MM.1S (cell line): ENCODE results near the gene ECEL1.
"Not testable (repeated sequence)": the region's sequence is repeated elsewhere in the genome, so short reads cannot be mapped to it uniquely, and the experiment has no call there.

Experiments used
- EZH2 ChIP-seq: fragments of 300-600 bp; sonication (generic); optimal IDR thresholded peaks from 2 replicates; pipeline ENCODE3; 2017; ENCODE audit warnings: low read depth, mild to moderate bottlenecking, antibody characterized with exemption, low read length, mixed read lengths
- EZH2phosphoT487 ChIP-seq: fragments of 300-600 bp; sonication (generic); IDR thresholded peaks from 2 replicates; pipeline ENCODE4 v1.6.1; 2018; ENCODE audit warnings: antibody characterized with exemption, low read length
- TF ChIP-seq, protein P1 (sequence below): fragments of 300-600 bp; sonication (generic); IDR thresholded peaks from 2 replicates; pipeline ENCODE4 v1.5.1; 2016; ENCODE audit warnings: antibody characterized with exemption, low read length, mixed read lengths

DNA sequence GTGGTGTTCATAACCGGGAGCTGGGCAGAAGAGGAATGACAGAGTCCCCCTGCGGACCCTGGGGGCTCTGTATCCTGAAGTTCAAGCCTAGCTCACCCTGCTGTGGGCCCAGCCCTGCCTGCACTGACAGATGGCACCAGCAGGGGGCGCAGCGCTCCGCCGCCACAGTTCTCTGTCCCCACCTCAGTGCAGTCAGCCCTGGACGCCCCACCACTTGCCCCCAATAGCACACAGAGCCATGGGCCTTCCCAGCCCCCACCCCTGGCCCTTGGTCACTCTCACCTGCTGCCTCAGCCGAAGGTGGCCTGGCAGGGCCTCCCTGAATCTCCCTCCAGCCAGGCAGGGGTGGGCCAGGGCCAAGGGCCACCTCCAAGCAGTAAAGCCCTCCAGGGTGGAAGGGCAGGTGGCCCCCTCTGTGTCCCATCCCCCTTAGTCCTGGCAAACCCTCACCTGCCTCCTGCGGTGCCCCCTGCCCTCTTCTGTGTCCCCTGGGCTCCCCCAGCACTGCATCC, 41.3 kb downstream of the ECEL1 start:
- TF ChIP-seq, protein P1, sequence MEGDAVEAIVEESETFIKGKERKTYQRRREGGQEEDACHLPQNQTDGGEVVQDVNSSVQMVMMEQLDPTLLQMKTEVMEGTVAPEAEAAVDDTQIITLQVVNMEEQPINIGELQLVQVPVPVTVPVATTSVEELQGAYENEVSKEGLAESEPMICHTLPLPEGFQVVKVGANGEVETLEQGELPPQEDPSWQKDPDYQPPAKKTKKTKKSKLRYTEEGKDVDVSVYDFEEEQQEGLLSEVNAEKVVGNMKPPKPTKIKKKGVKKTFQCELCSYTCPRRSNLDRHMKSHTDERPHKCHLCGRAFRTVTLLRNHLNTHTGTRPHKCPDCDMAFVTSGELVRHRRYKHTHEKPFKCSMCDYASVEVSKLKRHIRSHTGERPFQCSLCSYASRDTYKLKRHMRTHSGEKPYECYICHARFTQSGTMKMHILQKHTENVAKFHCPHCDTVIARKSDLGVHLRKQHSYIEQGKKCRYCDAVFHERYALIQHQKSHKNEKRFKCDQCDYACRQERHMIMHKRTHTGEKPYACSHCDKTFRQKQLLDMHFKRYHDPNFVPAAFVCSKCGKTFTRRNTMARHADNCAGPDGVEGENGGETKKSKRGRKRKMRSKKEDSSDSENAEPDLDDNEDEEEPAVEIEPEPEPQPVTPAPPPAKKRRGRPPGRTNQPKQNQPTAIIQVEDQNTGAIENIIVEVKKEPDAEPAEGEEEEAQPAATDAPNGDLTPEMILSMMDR: peak; percentile 39
- TF ChIP-seq EZH2, EZH2phosphoT487: not testable (repeated sequence)
